OCI-LY7 (cell line): ENCODE results near the gene B3GNT9. TPM values are rescaled to one million over a fixed set of nuclear protein-coding genes. Genes with fewer than 3 reads are reported as not detected.

ENCODE experiments used
- BruUV-seq: library from RNA; stranded (reverse); fragments of 400-500 nt; replicated peaks from 2 replicates; lab custom pipeline; 2021; lab: Mats Ljungman, UMichigan
- CTCF ChIA-PET: fragments of 300-600 bp; sonication (Branson Sonifier 250); formaldehyde crosslinking; loops from one replicate; lab custom pipeline; 2022; ENCODE audit warnings: antibody characterized with exemption; ENCODE audit not compliant: unreplicated experiment; lab: Charles Lee
- POLR2A ChIA-PET: fragments of 300-600 bp; sonication (Branson Sonifier 250); formaldehyde crosslinking; loops from one replicate; lab custom pipeline; 2022; ENCODE audit warnings: antibody characterized with exemption; lab: Charles Lee
- DNase-seq: peaks from one replicate; pipeline ENCODE4 v3.0.0-alpha.2; 2015; ENCODE audit warnings: low spot score
- H2AFZ ChIP-seq: fragments of 200-600 bp; sonication (generic), shearing (Covaris generic); 2 replicates; pipeline ENCODE4 v1.6.1; 2014; ENCODE audit warnings: mild to moderate bottlenecking, antibody characterized with exemption, low read length, moderate library complexity
- H3K27ac ChIP-seq: fragments of 200-600 bp; sonication (generic); 2 replicates; pipeline ENCODE4 v1.5.1; 2014; ENCODE audit warnings: mixed run types, low read depth, mild to moderate bottlenecking, moderate library complexity, low read length, inconsistent platforms; ENCODE audit not compliant: poor library complexity, severe bottlenecking
- H3K36me3 ChIP-seq: fragments of 200-600 bp; sonication (generic); 2 replicates; pipeline ENCODE4 v1.6.1; 2014; ENCODE audit warnings: mild to moderate bottlenecking, antibody characterized with exemption, low read length, moderate library complexity, mixed read lengths; ENCODE audit not compliant: insufficient read depth
- H3K4me1 ChIP-seq: fragments of 200-600 bp; sonication (generic); 2 replicates; pipeline ENCODE4 v1.5.1; 2014; ENCODE audit warnings: mild to moderate bottlenecking, low read length; ENCODE audit not compliant: insufficient read depth, poor library complexity, severe bottlenecking
- H3K4me2 ChIP-seq: fragments of 200-600 bp; sonication (generic); 2 replicates; pipeline ENCODE4 v1.6.1; 2014; ENCODE audit warnings: mild to moderate bottlenecking, low read length
- H3K4me3 ChIP-seq: fragments of 200-600 bp; sonication (generic); 2 replicates; pipeline ENCODE4 v1.5.1; 2014; ENCODE audit warnings: mild to moderate bottlenecking, low read depth, low read length; ENCODE audit not compliant: poor library complexity, severe bottlenecking
- H3K79me2 ChIP-seq: fragments of 200-600 bp; sonication (generic); 2 replicates; pipeline ENCODE4 v1.6.1; 2016; ENCODE audit warnings: low read depth, mild to moderate bottlenecking, low read length, moderate library complexity, mixed read lengths; ENCODE audit not compliant: insufficient read depth
- H3K9me2 ChIP-seq: fragments of 200-600 bp; sonication (generic); 2 replicates; pipeline ENCODE4 v1.6.1; 2016; ENCODE audit warnings: mild to moderate bottlenecking, low read length, mixed read lengths; ENCODE audit not compliant: insufficient read depth
- H3K9me3 ChIP-seq: fragments of 200-600 bp; sonication (generic); 2 replicates; pipeline ENCODE4 v1.6.1; 2014; ENCODE audit warnings: mild to moderate bottlenecking, mixed run types, low read length, mixed read lengths
- H4K20me1 ChIP-seq: fragments of 200-600 bp; sonication (generic); 2 replicates; pipeline ENCODE4 v1.6.1; 2014; ENCODE audit warnings: mild to moderate bottlenecking, antibody characterized with exemption, low read length, moderate library complexity, mixed read lengths; ENCODE audit not compliant: insufficient read depth
- EZH2phosphoT487 ChIP-seq: fragments of 200-600 bp; sonication (generic); IDR thresholded peaks from 2 replicates; pipeline ENCODE4 v1.6.1; 2018; ENCODE audit warnings: low read depth, borderline replicate concordance, mild to moderate bottlenecking, mixed run types, antibody characterized with exemption, low read length, moderate library complexity, mixed read lengths
- intact Hi-C: fragments of 100-400 bp; cut with micrococcal nuclease; formaldehyde crosslinking; loops from one replicate; pipeline ENCODE4 v1.10.0; 2022; ENCODE audit not compliant: unreplicated experiment
- total RNA-seq, 2 experiments: library from RNA; depleted of rRNA in 1 of 2; stranded (reverse); fragments of >200 nt in 1 of 2; shearing (Covaris generic) in 1 of 2; gene quantifications; 2 replicates each; pipeline ENCODE4 v1.2.3, GENCODE V29; 2014 to 2022
- TF ChIP-seq, protein P1 (sequence below): fragments of 200-600 bp; sonication (generic); conservative IDR thresholded peaks from 2 replicates; pipeline ENCODE4 v1.5.1; 2014; ENCODE audit warnings: mild to moderate bottlenecking, antibody characterized with exemption, low read length, moderate library complexity, mixed read lengths

Gene B3GNT9
- total RNA-seq, 2 experiments from 2014 or later: 1.1 to 2.7 TPM

DNA sequence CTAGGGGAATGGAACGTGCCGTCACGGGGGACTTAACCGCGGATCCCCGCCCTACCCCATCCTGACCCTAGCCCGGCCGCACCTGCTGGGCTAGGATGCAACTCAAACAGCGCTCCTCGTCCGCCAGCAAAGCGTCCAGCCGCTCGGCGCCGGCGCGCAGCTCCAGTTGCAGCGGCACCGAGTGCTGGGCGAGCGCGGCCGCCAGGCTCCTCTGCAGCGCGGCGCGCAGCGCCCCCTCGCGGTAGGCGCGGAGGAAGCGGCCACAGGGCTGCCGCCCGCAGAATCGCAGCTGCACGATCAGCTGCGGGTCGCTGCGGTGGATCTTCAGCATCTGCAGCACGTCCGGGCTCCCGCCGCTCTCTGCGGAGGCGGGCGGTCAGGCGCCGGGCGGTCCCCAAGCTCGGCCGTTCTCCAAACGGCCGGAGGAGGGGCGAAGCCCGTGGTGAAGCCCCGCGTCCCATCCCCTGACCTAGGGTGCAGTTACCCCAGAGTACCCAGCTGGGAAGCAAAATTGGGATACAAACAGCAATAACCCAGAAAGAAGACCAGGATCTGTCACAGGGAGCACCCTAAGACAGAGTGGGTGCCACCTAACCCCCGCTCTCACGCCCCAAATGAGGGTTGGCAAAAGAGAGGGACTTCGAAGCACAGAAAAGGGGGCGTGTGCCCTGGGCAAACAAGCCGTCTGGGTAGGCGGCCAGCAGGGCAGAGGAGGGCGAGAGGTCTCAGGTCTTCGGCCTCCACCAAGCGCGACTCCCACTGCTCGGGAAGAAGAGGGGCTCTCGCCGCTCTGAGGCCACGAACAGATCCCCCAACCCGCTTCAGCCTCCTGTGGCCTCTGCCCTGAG lies 4.7 kb upstream of the B3GNT9 start:
- ChIA-PET POLR2A (interaction anchor here (0.5 to 0.7 kb wide), 5 partner anchors 37 to 137 kb away, joined by 3 to 5 read pairs (median 3); no protein-coding TSS in a partner anchor), CTCF (interaction anchor here (1.1 kb wide), 1 partner anchor 55 kb away, joined by 3 read pairs; no protein-coding TSS in a partner anchor)
- Histone ChIP-seq H3K4me3 (no peak overlapping the region), H3K4me1 (peaks cover 19% of the 10 kb centered on the region), H3K27ac (no peak overlapping the region), H3K36me3 (no peaks in the 10 kb centered on the region), H3K79me2 (no peaks in the 10 kb centered on the region), H3K9me2 (no peaks in the 10 kb centered on the region), H2AFZ (no peak overlapping the region), H3K9me3 (no peaks in the 10 kb centered on the region), H3K4me2 (peak overlapping the region; percentile 40; the same call in 1 of the 2 replicates), H4K20me1 (no peaks in the 10 kb centered on the region)
- intact Hi-C loops: loop anchor here (1.0 to 2.0 kb wide), 3 partner anchors 137 to 201 kb away; no protein-coding TSS in a partner anchor
- peak; percentile 80 for DNase-seq
- TF ChIP-seq, protein P1, sequence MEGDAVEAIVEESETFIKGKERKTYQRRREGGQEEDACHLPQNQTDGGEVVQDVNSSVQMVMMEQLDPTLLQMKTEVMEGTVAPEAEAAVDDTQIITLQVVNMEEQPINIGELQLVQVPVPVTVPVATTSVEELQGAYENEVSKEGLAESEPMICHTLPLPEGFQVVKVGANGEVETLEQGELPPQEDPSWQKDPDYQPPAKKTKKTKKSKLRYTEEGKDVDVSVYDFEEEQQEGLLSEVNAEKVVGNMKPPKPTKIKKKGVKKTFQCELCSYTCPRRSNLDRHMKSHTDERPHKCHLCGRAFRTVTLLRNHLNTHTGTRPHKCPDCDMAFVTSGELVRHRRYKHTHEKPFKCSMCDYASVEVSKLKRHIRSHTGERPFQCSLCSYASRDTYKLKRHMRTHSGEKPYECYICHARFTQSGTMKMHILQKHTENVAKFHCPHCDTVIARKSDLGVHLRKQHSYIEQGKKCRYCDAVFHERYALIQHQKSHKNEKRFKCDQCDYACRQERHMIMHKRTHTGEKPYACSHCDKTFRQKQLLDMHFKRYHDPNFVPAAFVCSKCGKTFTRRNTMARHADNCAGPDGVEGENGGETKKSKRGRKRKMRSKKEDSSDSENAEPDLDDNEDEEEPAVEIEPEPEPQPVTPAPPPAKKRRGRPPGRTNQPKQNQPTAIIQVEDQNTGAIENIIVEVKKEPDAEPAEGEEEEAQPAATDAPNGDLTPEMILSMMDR: peak; percentile 90
- TF ChIP-seq EZH2phosphoT487: no peak
- BruUV-seq: no TSS peak

GRCh38 chr16:67154578-67155294 lies 3.9 kb upstream of the B3GNT9 start:
- no peaks in the 10 kb centered on the region for H4K20me1 ChIP-seq
- intact Hi-C loops: loop anchor here (1.0 to 2.0 kb wide), 3 partner anchors 136 to 200 kb away; no protein-coding TSS in a partner anchor
- H3K27ac ChIP-seq: no peak overlapping the region
- BruUV-seq: no TSS peak
- ChIA-PET CTCF (interaction anchor here (1.1 kb wide), 1 partner anchor 54 kb away, joined by 3 read pairs; no protein-coding TSS in a partner anchor), POLR2A (interaction anchor here (0.6 to 0.7 kb wide), 4 partner anchors 38 to 136 kb away, joined by 3 to 5 read pairs (median 4); no protein-coding TSS in a partner anchor)
- no peak overlapping the region for H3K4me3 ChIP-seq
- H3K9me2 ChIP-seq: no peaks in the 10 kb centered on the region
- TF ChIP-seq EZH2phosphoT487: no peak
- TF ChIP-seq, protein P1: no peak
- no peak for DNase-seq
- H3K36me3 ChIP-seq: 0 out of 2 replicates have a peak, but pooled peaks cover 2% of the 10 kb centered on the region
- no peaks in the 10 kb centered on the region for H3K9me3 ChIP-seq
- H3K79me2 ChIP-seq: no peaks in the 10 kb centered on the region
- peaks cover 18% of the 10 kb centered on the region for H3K4me1 ChIP-seq
- peak overlapping the region; percentile 30; the same call in 1 of the 2 replicates for H3K4me2 ChIP-seq
- no peak overlapping the region for H2AFZ ChIP-seq
